Measurements from ENCODE around the gene RMND5B.
"Not testable (repeated sequence)": the region's sequence is repeated elsewhere in the genome, so short reads cannot be mapped to it uniquely, and the experiment has no call there.

RMND5B gene

DNA sequence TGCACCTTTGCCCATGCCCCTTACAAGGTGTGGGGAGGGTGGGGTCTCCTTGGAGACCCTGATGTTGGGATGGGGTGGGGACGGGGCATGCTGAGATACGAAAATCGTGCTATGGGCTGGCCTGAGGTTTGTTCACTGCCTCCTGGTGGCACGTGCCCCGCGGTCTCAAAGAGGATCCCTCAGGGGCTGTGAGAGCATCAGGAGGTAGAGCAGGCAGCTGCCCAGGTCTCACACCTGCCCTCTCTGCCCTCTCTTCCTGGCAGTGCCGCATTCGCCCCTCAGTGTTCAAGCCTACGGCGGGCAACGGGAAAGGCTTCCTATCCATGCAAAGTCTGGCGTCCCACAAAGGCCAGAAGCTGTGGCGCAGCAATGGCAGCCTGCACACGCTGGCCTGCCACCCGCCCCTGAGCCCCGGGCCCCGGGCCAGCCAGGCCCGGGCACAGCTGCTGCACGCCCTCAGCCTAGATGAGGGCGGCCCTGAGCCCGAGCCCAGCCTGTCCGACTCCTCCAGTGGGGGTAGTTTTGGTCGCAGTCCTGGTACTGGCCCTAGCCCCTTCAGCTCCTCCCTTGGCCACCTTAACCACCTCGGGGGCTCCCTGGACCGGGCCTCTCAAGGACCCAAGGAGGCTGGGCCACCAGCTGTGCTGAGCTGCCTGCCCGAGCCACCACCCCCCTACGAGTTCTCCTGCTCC is 10.8 kb upstream of the RMND5B start:
- no peak overlapping the region for H3K4me3 Mint-ChIP-seq

DNA sequence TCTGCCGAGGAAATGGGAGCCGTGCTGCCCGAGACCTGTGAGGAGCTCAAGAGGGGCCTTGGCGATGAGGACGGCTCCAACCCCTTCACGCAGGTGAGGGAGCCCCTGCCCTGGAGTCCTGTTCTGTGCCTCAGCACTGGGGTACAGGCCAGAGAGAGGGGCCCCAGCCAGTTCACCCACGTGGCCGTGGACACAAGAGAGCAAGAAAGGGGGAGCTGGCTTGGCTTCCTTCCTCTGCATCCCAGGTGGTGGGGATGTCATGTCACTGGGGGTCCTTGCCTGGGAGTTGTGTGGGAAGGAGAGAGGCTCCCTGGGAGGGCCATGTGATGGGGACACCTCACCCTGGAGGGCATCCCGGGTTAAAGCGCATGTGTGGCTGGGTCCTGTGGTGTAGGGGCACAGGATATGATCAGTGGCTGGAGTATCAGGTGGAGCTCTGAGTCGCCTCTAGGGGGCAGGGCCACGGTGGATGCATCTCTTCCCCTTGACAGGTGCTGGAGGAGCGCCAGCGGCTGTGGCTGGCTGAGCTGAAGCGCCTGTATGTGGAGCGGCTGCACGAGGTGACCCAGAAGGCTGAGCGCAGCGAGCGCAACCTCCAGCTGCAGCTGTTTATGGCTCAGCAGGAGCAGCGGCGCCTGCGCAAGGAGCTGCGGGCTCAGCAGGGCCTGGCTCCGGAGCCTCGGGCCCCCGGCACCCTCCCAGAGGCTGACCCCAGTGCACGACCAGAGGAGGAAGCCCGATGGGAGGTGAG is 10.0 kb upstream of the RMND5B start:
- Mint-ChIP-seq H3K27me3 (no peaks in the 10 kb centered on the region), H3K36me3 (ENCODE audit: low read depth) (no peaks in the 10 kb centered on the region), H3K4me1 (peaks cover 41% of the 10 kb centered on the region), H3K4me3 (no peak overlapping the region), H3K9me3 (no peaks in the 10 kb centered on the region), H3K27ac (no peak overlapping the region)
- DNase-seq (peak; percentile 81), ATAC-seq (peak; percentile 84)

More for the DNA sequence above, 10.8 kb upstream of the RMND5B start:
- DNase-seq (no peak), ATAC-seq (no peak)
- Mint-ChIP-seq H3K36me3 (ENCODE audit: low read depth) (no peaks in the 10 kb centered on the region), H3K27ac (no peak overlapping the region), H3K4me1 (peaks cover 46% of the 10 kb centered on the region), H3K9me3 (no peaks in the 10 kb centered on the region), H3K27me3 (no peaks in the 10 kb centered on the region)

DNA sequence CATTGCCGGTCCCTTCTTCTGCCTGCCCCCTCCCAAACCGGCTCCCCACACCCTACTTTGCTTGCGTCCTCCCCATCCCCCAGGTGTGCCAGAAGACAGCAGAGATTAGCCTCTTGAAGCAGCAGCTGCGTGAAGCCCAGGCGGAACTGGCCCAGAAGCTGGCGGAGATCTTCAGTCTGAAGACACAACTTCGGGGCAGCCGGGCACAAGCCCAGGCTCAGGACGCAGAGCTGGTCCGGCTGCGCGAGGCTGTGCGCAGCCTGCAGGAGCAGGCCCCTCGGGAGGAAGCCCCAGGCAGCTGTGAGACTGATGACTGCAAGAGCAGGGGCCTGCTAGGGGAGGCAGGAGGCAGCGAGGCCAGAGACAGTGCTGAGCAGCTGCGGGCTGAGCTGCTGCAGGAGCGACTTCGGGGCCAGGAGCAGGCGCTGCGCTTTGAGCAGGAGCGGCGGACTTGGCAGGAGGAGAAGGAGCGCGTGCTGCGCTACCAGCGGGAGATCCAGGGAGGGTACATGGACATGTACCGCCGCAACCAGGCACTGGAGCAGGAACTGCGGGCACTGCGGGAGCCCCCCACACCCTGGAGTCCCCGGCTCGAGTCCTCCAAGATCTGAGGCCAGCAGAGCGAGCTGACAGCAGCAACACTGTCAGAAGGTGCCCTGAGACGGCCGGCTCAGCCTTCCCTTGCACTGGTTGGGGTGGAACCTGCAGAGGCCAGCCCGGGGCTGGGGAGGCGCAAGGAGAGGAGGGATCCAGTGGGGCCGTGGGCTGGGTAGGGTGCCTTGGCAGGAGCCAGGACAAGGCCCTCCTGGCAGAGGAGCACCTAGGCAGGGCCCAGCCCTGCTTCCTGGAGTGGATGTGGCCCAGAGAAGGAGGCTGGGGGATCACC is 9.2 kb upstream of the RMND5B start:
- peaks cover 32% of the 10 kb centered on the region for H3K4me1 Mint-ChIP-seq
- no peaks in the 10 kb centered on the region for H3K9me3 Mint-ChIP-seq
- no peaks in the 10 kb centered on the region for H3K27me3 Mint-ChIP-seq
- no peak overlapping the region for H3K4me3 Mint-ChIP-seq
- H3K27ac Mint-ChIP-seq: no peak overlapping the region
- no peak for DNase-seq
- ATAC-seq: no peak
- H3K36me3 Mint-ChIP-seq (ENCODE audit: low read depth): no peaks in the 10 kb centered on the region

DNA sequence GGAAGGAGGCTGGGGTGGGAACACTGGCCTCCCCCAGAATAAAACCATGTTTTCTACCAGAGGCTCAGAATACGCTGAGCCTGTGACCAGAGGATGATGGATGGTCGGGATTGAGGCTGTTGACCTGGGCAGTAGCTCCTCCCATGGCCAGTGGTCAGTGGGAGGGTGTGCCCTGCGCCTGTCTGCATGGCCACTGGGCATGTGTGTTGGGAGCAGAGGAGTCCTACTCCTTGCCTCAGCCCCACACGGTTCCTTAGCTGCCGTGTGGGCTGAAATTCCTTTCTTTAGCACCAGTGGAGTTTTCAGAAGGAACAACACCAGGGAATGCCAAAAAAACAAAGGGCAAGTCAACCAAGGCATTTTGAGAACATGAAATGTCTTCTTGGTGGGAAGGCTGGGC is 8.5 kb upstream of the RMND5B start:
- H3K4me3 Mint-ChIP-seq: no peak overlapping the region
- H3K27ac Mint-ChIP-seq: no peak overlapping the region
- ATAC-seq: no peak
- H3K27me3 Mint-ChIP-seq: no peaks in the 10 kb centered on the region
- no peaks in the 10 kb centered on the region for H3K36me3 Mint-ChIP-seq (ENCODE audit: low read depth)
- H3K4me1 Mint-ChIP-seq: peaks cover 25% of the 10 kb centered on the region
- no peak for DNase-seq
- no peaks in the 10 kb centered on the region for H3K9me3 Mint-ChIP-seq

DNA sequence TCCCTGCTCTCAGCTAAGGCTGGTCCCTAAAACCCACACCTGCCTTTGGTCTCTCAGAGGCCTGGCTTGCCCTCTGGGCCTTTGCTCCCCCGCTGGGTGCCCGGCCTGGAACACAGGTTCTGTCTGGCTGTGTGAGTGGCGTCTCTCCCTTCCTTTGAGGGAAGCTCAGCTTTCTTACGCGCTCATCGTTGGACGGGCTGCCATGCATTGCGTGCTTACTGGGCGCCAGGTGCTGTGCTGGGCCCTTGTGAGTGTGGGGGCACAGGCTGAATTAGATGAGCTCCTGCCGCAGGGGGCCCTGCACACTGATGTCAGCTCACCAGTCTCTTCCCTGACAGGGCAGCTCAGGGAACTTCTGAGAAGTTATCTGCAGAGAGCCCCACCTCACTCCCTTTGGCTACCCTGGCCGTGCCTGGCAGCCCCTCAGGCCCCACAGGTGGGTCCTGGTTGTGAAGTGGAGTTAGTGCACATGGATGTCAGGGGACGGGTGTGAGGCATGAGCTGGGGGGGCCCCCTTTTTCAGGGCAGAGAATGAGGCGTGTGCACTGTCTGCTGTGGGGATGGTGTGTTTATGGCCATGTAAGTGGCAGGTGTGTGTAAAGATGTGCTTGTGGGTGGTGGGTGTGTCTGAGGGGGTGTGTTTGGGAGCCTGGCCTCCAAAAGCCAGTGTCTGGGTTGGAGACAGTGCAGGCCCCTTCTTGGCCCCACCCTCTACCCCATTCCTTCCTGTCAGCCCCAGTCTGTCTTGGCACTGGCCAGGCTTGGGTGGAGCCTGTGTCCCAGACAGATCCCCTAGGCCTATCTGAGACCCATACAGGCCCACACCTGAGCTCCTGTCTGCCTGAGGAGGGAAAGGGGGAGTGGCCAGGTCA is 7.5 kb upstream of the RMND5B start:
- Mint-ChIP-seq H3K36me3 (ENCODE audit: low read depth) (no peaks in the 10 kb centered on the region), H3K9me3 (no peaks in the 10 kb centered on the region), H3K4me1 (peaks cover 21% of the 10 kb centered on the region), H3K27me3 (no peaks in the 10 kb centered on the region), H3K4me3 (no peak overlapping the region), H3K27ac (no peak overlapping the region)
- no peak for ATAC-seq
- DNase-seq: no peak

DNA sequence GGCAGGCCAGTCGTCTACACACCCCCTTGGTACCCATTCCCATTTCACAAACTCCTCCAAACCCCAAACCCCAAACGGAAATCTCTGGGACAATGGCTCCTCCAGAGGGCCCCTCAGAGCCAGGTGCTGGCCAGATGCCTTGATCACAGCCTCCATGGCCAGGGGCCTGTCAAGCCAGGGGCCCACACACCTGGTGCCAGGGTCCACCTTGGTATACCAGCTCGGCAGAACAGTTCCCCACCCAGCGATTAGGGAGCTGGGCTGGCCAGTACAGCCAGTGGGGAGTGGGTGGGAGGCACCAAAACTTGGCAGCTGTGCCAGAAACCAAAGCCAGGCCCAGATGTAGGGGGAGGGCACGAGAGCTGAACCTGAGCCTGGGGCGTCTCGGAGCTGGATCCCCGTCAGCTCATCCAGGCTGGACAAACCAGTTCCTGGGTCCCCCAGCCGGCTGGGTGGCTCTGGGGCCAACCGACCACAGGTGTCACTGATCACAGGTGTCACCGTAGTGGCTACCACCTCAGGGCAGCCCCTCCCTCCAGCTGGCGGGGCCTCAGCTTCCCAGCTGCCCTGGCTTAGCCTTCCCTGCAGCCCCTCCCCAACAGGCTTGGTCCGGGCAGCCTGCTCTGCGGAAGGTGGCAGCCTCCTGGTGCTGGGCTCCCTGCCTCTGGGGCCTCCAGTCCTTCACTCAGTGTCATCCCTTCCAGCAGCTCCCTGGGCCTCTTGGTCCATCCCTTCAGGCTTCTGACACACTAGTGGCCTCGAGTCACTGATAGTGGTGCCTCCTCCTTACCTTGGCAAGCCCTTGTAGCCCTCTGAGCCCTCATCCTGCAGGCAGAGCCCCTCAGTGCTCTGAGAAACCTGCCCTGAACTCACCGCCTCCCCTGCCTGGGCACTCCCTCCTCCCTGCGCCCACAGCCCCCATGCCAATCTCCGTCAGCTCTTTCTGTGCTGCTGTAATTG is 6.6 kb upstream of the RMND5B start:
- no peak overlapping the region for H3K27ac Mint-ChIP-seq
- no peak overlapping the region for H3K4me3 Mint-ChIP-seq
- no peaks in the 10 kb centered on the region for H3K9me3 Mint-ChIP-seq
- H3K36me3 Mint-ChIP-seq (ENCODE audit: low read depth): no peaks in the 10 kb centered on the region
- peaks cover 17% of the 10 kb centered on the region for H3K4me1 Mint-ChIP-seq
- no peaks in the 10 kb centered on the region for H3K27me3 Mint-ChIP-seq
- DNase-seq (no peak), ATAC-seq (no peak)

DNA sequence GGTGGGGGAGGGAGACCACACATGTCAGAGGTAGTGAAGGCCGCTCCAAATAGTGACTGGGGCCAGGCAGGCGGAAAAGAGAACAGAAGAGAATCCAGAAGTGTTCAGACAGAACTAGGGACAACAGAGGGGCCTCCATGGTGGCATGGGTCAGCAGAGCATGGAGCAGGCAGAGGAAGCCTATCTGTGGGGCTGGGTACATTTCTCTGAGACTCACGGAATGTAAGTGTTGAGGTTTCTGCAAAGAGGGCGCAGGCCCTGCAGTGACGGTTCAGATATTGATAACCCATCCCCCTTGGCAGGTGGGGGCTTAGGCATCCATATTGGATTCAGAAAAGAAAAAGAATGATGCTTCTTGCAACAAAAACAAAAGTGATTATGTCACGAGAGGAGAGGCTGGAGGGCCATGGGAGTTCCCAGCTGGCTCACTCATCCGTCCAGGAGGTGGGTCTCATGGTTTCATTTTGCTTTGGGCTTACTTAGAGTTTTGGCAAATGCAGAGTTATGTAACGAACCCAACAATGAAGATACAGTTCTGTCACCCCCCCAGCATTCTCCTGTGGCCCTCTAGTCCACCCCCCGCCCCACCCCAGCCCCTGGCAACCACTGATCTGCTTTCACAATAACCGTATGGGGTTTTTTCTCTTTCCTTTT is 5.4 kb upstream of the RMND5B start:
- H3K9me3 Mint-ChIP-seq: no peaks in the 10 kb centered on the region
- H3K4me3 Mint-ChIP-seq: no peak overlapping the region
- H3K36me3 Mint-ChIP-seq (ENCODE audit: low read depth): no peaks in the 10 kb centered on the region
- no peak for ATAC-seq
- peaks cover 17% of the 10 kb centered on the region for H3K4me1 Mint-ChIP-seq
- no peaks in the 10 kb centered on the region for H3K27me3 Mint-ChIP-seq
- H3K27ac Mint-ChIP-seq: peak overlapping the region; percentile 37
- DNase-seq: no peak

DNA sequence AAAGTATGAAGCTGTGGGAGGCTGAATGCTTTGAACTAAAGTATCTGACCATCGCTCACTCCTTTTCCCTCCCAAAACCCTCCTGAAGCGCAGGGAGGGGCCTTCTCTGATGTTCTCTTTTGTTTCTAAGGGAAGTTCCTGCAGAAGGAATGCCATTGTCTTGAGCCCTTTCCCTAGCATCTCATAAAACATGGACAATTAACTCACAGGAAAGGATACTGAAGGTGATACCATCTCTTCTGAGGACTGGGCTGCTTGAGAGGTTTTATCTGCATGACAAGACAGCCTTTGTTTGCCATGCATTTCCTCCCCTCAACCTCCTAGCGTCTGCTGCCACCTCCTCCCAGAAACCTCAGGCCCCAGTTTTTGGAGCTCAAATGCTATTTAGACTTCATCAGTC is 4.3 kb upstream of the RMND5B start:
- no peaks in the 10 kb centered on the region for H3K27me3 Mint-ChIP-seq
- no peak overlapping the region for H3K4me3 Mint-ChIP-seq
- peaks cover under 1% of the 10 kb centered on the region for H3K36me3 Mint-ChIP-seq (ENCODE audit: low read depth)
- ATAC-seq (no peak), DNase-seq (no peak)
- H3K4me1 Mint-ChIP-seq: peaks cover 11% of the 10 kb centered on the region
- no peak overlapping the region for H3K27ac Mint-ChIP-seq
- H3K9me3 Mint-ChIP-seq: no peaks in the 10 kb centered on the region

DNA sequence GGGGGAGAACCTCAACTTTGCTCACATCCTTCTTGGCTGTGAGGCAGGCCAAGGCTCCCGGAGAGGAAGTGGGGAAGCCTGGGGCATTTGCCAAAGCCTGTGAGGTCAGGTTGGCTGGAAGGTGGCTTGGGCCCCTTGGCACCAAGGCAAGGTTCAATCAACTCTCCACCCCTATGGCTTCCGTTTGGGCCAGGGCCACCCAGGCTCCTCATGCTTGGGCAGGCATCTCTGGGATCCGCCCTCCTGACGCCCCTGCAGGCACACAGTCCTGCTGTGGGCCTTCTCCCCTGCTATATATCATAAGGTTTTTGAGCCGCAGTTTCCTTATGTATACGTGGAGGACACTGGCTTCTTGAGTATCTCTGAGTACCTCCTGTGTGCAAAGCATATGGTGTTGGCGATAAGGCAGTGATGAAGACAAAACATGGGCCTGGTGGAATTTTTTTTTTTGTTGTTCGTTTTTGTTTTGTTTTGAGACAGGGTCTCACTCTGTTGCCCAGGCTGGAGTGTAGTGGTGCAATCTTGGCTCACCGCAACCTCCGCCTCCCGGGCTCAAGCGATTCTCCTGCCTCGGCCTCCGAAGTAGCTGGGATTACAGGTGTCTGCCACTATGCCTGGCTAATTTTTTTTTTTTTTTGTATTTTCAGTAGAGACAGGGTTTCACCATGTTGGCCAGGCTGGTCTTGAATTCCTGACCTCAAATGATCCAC is 3.4 kb upstream of the RMND5B start:
- not testable (repeated sequence) for H3K27ac Mint-ChIP-seq; H3K27me3 Mint-ChIP-seq; H3K4me3 Mint-ChIP-seq; ATAC-seq; DNase-seq; H3K9me3 Mint-ChIP-seq; H3K36me3 Mint-ChIP-seq (ENCODE audit: low read depth)
- H3K4me1 Mint-ChIP-seq: peaks cover 17% of the 10 kb centered on the region

DNA sequence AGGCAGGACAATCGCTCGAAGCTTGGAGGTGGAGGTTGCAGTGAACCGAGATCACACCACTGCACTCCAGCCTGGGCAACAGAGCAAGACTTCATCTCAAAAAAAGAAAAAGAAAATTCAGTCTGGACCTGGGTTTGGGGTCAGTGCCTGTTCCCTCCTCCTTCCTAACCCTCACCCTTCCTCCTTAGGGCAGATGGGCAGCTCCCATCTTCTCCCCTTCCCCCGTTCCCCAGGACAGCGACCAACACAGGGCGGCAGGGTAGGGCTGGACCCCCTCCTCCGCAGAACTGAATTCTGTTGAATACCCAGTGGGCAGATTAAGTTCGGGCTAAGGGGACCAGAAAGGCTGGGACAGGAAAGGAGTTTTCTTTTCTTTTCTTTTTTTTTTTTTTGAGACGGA is 1.5 kb upstream of the RMND5B start:
- Mint-ChIP-seq H3K27me3 (no peaks in the 10 kb centered on the region), H3K36me3 (ENCODE audit: low read depth) (peaks cover 8% of the 10 kb centered on the region), H3K4me1 (peaks cover 18% of the 10 kb centered on the region), H3K9me3 (no peaks in the 10 kb centered on the region), H3K4me3 (no peak overlapping the region), H3K27ac (no peak overlapping the region)
- DNase-seq (no peak), ATAC-seq (no peak)

DNA sequence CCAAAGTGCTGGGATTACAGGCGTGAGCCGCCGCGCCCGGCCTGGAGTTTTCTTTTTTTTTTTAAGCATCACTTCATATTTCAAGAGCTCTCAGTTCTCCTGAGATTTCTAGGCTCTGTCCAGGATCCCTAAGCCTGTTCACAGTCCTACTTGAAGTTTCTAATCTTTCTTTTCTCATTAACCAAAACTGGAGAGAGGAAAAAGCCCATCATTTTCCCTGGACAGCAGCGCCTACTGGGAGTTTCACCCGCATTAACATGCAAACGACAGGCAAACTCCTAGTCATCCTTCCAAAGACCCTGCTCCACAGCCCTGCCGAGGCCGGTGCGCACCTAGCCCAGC is 609 bp upstream of the RMND5B start:
- H3K4me1 Mint-ChIP-seq: peaks cover 18% of the 10 kb centered on the region
- H3K4me3 Mint-ChIP-seq: peak overlapping the region; percentile 73
- ATAC-seq, H3K27me3 Mint-ChIP-seq, H3K9me3 Mint-ChIP-seq, DNase-seq: not testable (repeated sequence)
- peak overlapping the region; percentile 69 for H3K27ac Mint-ChIP-seq
- peaks cover 11% of the 10 kb centered on the region for H3K36me3 Mint-ChIP-seq (ENCODE audit: low read depth)

DNA sequence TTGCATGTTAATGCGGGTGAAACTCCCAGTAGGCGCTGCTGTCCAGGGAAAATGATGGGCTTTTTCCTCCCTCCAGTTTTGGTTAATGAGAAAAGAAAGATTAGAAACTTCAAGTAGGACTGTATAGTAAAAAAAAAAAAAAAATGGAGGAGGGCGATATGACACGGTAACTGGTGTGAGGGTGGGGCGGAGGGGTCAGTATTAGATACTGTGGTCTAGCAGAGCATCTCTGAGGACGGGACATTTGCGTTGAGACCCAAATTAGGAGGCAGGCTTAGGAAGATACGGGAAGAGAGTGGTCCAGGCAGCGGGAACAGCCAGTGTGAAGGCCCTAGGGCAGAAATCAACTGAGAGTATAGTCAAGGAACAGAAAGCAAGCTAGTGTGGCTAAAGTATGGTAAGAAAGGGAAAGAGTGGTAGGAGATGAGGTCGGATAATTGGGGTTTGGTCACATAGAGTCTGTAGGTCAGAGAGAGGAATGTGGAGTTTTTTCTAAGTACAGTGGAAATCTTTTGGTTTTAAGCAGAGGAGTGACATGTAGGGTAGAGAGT is 707 bp downstream of the RMND5B start:
- no peak for DNase-seq
- Mint-ChIP-seq H3K27ac (peak overlapping the region; percentile 77), H3K9me3 (no peaks in the 10 kb centered on the region), H3K27me3 (no peaks in the 10 kb centered on the region), H3K36me3 (ENCODE audit: low read depth) (peaks cover 18% of the 10 kb centered on the region), H3K4me3 (peak overlapping the region; percentile 82), H3K4me1 (peaks cover 18% of the 10 kb centered on the region)
- no peak for ATAC-seq
